RWPE1 (cell line): ENCODE measurements around the gene WWP2.
A peak's percentile ranks its signal among the peaks of the same experiment; 100 is the strongest.

Experiments
- CTCF ChIA-PET: fragments of 350-600 bp; sonication (Branson Sonifier 250); formaldehyde crosslinking; extraction: SDS; loops from one replicate; lab custom pipeline; 2021; lab: Yijun Ruan, JAX
- POLR2A ChIA-PET: fragments of 400-600 bp; formaldehyde crosslinking; extraction: SDS; loops from one replicate; lab custom pipeline; 2020; ENCODE audit warnings: antibody characterized with exemption; ENCODE audit not compliant: low non-redundant PET; lab: Yijun Ruan, JAX
- DNase-seq: peaks from one replicate; pipeline ENCODE4 v3.0.0; 2012; ENCODE audit warnings: low spot score
- H3K27ac ChIP-seq: fragments of 450-650 bp; 2 replicates; pipeline ENCODE4 v1.5.1; 2017
- TF ChIP-seq, protein P1 (sequence below): fragments of 450-650 bp; conservative IDR thresholded peaks from 2 replicates; pipeline ENCODE4 v1.5.1; 2017; ENCODE audit warnings: low read depth, mild to moderate bottlenecking

Gene WWP2

DNA sequence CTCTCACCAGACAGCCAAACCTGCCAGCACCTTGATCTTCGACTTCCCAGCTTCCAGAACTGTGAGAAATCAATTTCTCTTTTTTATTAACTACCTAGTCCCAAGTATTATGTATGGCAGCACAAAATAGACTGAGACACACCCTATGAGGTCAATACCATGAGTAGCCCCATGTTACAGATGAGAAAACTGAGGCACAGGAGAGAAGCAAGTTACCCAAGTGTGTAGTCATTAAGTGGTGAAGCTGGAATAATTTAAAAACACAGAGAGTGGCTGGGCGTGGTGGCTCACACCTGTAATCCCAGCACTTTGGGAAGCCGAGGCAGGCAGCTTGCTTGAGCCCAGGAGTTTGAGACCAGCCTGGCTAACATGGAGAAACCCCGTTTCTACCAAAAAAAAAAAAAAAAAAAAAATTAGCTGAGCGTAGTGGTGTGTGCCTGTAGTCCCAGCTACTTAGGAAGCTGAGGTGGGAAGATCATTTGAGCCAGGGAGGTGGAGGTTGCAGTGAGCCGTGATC, 40.6 kb upstream of the WWP2 start:
- TF ChIP-seq, protein P1, sequence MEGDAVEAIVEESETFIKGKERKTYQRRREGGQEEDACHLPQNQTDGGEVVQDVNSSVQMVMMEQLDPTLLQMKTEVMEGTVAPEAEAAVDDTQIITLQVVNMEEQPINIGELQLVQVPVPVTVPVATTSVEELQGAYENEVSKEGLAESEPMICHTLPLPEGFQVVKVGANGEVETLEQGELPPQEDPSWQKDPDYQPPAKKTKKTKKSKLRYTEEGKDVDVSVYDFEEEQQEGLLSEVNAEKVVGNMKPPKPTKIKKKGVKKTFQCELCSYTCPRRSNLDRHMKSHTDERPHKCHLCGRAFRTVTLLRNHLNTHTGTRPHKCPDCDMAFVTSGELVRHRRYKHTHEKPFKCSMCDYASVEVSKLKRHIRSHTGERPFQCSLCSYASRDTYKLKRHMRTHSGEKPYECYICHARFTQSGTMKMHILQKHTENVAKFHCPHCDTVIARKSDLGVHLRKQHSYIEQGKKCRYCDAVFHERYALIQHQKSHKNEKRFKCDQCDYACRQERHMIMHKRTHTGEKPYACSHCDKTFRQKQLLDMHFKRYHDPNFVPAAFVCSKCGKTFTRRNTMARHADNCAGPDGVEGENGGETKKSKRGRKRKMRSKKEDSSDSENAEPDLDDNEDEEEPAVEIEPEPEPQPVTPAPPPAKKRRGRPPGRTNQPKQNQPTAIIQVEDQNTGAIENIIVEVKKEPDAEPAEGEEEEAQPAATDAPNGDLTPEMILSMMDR, result no peak
- POLR2A ChIA-PET, result no interaction called here
- CTCF ChIA-PET, result interaction anchor here (0.9 kb wide), 1 partner anchor 33 kb away, joined by 4 read pairs; the partner anchor contains the start of gene NOB1
- no peak for DNase-seq
- H3K27ac ChIP-seq, result peak overlapping the region; percentile 98

DNA sequence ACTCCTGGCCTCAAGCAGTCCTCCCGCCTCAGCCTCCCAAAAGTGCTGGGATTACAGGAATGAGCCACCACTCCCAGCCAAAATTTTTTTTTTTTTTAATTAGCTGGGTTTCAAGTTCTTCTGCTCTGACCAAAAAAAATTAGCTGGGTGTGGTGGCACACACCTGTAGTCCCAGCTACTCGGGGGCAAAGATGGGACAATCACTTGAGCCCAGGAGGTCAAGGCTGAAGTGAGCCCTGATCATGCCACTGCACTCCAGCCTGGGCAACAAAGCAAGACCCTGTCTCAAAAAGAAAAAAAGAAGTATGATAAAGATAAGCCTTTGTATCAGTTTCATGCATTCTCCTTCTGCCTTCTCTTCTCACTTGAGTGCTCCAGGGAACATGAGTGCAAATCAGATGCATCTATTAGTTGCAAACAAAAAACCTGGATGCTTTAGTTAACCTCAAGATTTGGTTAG, 37.7 kb upstream of the WWP2 start:
- ChIA-PET CTCF (interaction anchor here (0.6 to 1.4 kb wide), 2 partner anchors 30 to 33 kb away, joined by 4 to 7 read pairs; partner anchors contain the start of gene NOB1), POLR2A (interaction anchor here (0.6 to 0.7 kb wide), 2 partner anchors 8 to 18 kb away, joined by 3 read pairs; no protein-coding TSS in a partner anchor)
- TF ChIP-seq, protein P1, result no peak
- no peak for DNase-seq
- H3K27ac ChIP-seq, result peak overlapping the region; percentile 98

DNA sequence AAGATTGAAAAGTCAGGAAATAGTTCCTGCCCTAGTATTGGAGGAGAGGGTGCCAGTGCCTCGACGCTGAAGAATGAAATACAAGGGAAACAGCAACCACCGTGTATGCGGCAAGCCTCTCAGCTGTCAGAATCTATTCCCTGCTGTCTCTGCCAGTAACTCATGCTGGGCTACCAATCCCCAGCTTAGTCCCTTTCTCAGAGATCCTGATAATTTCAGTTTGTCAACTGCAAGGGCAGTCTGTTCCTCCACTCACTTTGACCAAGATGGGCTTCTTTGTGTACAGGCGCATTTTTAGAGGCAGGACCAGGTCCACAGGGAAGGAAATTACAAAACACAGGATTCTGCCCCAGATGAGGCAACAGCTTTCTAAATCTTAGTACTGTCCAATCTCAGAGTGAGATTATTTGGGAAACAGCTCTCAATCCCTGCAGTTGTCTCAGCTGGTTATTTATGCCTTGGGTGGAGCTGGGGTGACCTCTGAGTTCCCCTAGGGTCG, 37.1 kb upstream of the WWP2 start:
- DNase-seq, result no peak
- TF ChIP-seq, protein P1, result no peak
- ChIA-PET POLR2A (interaction anchor here (0.6 to 1.0 kb wide), 3 partner anchors 9 to 19 kb away, joined by 3 read pairs; no protein-coding TSS in a partner anchor), CTCF (interaction anchor here (0.6 to 1.4 kb wide), 2 partner anchors 30 to 32 kb away, joined by 4 to 7 read pairs; partner anchors contain the start of gene NOB1)
- H3K27ac ChIP-seq, result peak overlapping the region; percentile 98

DNA sequence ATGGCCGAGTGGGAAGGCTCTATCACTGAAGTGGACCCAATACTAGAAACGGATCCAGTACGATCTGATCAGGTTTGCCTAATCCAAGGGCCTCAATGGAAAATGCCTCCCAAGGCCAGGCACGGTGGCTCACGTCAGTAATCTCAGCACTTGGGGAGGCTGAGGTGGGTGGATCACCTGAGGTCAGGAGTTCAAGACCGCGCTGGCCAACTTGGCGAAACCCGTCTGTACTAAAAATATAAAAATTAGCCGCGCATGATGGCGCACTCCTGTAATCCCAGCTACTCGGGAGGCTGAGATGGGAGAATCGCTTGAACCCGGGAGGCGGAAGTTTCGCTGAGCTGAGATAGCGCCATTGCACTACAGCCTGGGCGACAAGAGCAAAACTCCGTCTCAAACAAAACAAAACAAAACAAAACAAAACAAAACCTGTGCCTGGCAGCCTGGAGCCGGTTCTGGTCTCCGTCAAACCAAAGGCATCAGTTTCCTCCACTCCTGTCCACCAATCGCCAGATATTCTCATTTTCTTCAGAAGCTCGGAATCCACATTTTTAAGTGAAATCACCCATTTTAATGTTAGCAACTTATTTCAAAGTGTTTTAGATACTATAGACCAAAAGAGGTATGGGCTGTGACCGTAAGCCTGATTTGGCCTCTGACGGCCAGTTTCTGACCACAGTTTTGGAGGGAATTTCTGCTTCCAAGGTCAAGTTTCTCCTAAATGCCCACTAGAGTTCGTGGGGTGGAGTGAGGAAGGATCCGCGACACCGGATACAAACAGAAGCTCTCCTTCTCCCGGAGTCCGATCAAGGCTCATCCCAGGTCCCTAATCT, 36.4 kb upstream of the WWP2 start:
- peak overlapping the region; percentile 98 for H3K27ac ChIP-seq
- POLR2A ChIA-PET, result interaction anchor here (0.6 to 1.0 kb wide), 2 partner anchors 11 to 157 kb away, joined by 3 read pairs; no protein-coding TSS in a partner anchor
- no peak for DNase-seq
- TF ChIP-seq, protein P1, result no peak
- CTCF ChIA-PET, result interaction anchor here (0.8 to 1.4 kb wide), 2 partner anchors 29 kb away, joined by 3 to 7 read pairs; partner anchors contain the start of gene NOB1

DNA sequence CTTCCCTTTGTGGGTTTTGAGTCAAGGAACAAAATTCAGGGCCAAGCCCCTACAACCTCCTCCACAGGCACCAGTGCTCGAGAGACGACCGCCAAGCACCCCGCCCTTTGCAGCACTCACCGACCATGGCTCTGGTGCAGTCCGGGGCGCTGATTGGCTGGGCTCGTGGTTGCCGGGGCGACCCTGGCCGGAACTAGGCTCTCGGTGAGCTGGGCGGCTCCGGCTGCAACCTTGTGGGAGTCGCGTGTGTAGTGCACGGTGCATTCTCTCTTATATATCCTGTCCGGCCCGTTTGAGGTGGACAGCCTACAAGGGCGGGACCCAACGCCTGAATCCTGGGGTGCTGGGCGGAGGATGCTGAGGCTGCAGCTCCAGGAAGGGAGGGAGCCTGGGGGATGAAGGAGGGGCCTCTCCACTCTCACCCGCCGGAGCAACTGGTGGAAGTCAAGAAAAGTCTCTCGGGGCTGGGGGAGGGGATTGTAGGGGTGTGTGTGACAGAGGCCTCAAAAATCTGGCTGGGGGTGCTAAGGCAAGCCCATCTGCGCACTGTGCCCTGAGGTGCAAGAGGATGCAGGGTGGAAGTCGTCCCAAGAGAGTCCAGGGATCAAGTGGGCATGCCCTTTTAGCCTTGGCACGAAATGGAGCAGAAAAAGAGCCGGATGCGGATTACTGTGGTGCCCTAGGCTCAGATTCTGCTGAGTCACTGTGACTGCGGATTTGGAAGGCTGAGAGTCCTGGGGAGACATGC, 35.6 kb upstream of the WWP2 start, which contains the start of gene NQO1:
Gene NQO1 (minus strand): TSS at position 248 of the 748 bp plus-strand sequence. CDS start 121 bp downstream, at position 127.
- ChIA-PET CTCF (interaction anchor here (0.7 to 0.8 kb wide), 2 partner anchors 28 to 1217 kb away, joined by 3 read pairs; partner anchors contain the start of gene NOB1), POLR2A (interaction anchor here (0.6 kb wide), 2 partner anchors 158 to 562 kb away, joined by 3 to 10 read pairs; no protein-coding TSS in a partner anchor)
- peak; percentile 96 for DNase-seq

More for the DNA sequence above, 35.6 kb upstream of the WWP2 start, which contains the start of gene NQO1:
- TF ChIP-seq, protein P1, result no peak
- peak within 1 kb of the TSS; percentile 98 for H3K27ac ChIP-seq
